GM12864 (cell line): ENCODE measurements around the gene GNB1.

Source experiments
- DNase-seq: peaks from one replicate; pipeline ENCODE4 v3.0.0-alpha.2; 2011; ENCODE audit warnings: low read depth
- H3K4me3 ChIP-seq: 2 replicates; pipeline ENCODE4 v1.5.1; 2011; ENCODE audit warnings: mild to moderate bottlenecking, low read depth, low read length, control low read depth
- TF ChIP-seq, protein P1 (sequence below): IDR thresholded peaks from 2 replicates; pipeline ENCODE4 v1.5.1; 2011; ENCODE audit warnings: low read depth, mild to moderate bottlenecking, moderate library complexity, low read length, control low read depth, inconsistent platforms; ENCODE audit errors: missing control alignments

Gene GNB1

DNA sequence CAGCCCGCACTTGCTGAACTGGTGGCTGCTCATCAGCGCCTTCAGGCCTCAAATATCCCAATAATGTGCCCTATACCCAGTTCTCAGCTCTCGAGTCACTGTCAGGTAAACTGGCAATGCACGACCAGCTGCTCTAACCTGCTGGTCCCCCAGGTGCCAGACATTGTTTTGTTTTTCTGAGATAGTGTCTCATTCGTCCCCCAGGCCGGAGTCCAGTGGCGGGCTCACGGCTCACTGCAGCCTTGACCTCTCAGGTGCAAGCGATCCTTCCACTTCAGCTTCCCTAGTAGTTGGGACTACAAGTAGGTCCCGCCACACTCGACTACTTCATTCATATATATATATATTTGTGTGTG lies 111.6 kb downstream of the GNB1 start:
- DNase-seq: no peak
- H3K4me3 ChIP-seq: peak overlapping the region; percentile 87
- TF ChIP-seq, protein P1, sequence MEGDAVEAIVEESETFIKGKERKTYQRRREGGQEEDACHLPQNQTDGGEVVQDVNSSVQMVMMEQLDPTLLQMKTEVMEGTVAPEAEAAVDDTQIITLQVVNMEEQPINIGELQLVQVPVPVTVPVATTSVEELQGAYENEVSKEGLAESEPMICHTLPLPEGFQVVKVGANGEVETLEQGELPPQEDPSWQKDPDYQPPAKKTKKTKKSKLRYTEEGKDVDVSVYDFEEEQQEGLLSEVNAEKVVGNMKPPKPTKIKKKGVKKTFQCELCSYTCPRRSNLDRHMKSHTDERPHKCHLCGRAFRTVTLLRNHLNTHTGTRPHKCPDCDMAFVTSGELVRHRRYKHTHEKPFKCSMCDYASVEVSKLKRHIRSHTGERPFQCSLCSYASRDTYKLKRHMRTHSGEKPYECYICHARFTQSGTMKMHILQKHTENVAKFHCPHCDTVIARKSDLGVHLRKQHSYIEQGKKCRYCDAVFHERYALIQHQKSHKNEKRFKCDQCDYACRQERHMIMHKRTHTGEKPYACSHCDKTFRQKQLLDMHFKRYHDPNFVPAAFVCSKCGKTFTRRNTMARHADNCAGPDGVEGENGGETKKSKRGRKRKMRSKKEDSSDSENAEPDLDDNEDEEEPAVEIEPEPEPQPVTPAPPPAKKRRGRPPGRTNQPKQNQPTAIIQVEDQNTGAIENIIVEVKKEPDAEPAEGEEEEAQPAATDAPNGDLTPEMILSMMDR: no peak

DNA sequence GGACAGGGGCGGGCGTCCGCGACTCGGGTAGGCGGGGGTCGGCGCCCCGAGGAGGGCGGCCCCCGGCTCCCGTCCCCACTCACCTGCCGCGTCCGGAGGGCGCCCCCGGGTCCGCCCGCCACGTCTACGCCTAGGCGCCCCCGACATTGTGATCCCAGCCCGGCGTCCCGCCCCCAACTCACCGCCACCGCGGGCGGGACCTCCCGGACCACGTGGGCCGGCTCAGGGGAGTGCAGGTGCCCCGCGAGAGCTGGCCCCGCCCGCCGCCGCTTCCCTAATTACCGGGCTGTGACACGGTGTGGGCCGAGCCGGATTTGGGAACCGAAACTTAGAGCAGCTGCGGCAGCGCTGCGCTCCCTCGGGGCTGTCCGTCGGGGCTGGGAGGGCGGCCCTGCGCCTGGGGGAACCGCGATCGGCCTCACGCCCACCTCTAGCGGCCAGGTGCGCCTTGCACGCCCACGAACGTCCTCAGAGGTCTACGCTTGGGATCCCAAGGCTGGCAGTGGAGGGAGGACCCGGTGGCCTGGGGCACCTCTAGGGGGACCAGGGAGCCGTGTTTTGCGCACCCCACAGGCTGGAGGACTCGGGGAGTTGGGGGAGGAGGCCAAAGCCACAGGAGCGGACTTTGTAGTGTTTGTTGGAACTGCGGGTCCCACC lies 112.1 kb downstream of the GNB1 start:
- TF ChIP-seq, protein P1: peak; percentile 44
- peak; percentile 91 for DNase-seq
- peak overlapping the region; percentile 87 for H3K4me3 ChIP-seq

DNA sequence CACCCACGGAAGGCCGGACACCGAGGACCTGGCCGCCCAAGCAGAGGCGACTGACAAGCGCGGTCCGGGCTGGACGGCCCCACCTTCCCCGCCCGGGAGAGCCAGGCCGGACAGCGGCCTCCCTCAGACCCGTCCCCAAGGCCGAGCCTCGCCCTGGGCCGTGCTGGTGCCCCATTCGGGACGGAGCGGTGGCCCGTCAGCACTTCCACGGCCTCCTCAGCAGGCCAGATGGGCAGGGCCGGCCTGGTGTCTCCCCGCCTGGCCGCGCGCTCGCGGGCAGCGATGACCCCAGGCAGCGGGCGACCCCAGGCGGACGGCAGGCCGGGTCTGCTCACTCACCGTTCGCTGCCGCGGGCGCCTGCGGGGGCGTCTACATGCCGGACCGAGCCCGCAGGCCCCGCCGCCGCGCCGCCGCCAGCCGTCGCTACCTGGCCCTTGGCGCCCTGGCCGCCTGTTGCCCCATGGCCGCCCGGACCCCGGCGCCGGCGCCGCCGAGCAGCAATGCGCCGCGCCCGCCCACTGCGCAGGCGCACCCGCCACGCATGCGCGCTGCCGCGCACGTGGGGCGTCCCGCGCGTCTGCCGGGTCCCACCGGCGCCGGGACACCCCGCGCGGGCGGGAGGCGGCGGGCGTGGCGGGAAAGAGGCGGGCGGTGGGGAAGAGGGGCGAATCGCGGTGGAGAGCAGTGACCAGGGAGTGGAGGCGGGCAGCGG lies 112.8 kb downstream of the GNB1 start, which contains the start of gene NADK:
Gene NADK (minus strand): TSS at position 521 of the 713 bp plus-strand sequence. CDS start 13,064 bp downstream, outside the sequence.
- DNase-seq: no peak
- TF ChIP-seq, protein P1: no peak
- peak within 1 kb of the TSS; percentile 87 for H3K4me3 ChIP-seq

DNA sequence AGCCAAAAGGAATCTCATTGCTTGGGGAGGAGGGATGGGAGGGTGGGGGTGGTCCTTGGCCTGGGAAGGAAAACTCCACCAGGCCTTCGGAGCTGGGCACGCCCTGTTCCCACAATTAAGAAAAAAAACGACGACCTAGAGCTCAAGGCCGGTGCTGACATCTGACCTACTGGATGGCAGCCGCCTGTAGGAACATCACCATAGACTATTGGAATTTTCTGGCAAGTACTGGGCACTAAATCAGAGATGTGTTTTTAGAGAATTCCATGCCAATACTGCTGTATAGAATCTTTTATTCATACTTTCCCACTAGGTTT lies 113.3 kb downstream of the GNB1 start:
- DNase-seq: no peak
- H3K4me3 ChIP-seq: peak overlapping the region; percentile 87
- TF ChIP-seq, protein P1: no peak

DNA sequence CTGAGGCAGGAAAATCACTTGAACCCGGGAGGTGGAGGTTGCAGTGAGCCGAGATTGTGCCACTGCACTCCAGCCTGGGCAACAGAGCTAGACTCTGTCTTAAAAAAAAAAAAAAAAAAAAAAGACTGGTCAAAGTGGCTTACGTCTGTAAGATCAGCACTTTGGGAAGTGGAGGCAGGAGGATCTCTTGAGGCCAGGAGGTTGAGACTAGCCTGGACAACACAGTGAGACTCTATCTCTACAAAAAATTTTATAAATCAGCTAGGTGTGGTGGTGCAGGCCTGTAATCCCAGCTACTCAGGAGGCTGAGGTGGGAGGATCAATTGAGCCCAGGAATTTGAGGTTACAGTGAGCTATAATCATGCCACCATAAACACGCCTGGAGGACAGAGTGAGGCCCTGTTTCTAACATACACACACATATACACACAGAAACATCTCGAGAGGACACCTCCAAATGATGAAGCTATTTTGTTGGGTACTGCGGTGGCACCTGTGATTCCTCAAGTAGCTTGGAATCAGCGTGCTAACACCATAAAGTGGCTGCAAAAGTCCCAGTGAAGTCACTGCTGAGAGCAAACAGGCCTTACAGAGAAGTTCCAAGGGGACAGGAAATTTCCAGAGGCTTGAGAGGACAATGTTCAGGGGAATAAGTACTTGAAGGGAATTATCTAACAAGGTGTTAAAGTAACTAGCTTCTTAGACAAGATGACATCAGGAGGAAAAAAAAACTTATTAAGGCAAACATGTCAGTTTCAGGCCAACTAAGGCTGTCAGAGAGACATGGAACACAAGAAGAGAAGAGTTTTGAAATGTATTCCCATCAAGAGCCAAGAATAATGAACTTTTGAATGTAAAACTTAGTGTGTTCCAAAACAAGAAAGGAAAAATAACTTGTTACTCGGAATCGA lies 114.0 kb downstream of the GNB1 start:
- no peak for DNase-seq
- TF ChIP-seq, protein P1: no peak
- H3K4me3 ChIP-seq: peak overlapping the region; percentile 87

DNA sequence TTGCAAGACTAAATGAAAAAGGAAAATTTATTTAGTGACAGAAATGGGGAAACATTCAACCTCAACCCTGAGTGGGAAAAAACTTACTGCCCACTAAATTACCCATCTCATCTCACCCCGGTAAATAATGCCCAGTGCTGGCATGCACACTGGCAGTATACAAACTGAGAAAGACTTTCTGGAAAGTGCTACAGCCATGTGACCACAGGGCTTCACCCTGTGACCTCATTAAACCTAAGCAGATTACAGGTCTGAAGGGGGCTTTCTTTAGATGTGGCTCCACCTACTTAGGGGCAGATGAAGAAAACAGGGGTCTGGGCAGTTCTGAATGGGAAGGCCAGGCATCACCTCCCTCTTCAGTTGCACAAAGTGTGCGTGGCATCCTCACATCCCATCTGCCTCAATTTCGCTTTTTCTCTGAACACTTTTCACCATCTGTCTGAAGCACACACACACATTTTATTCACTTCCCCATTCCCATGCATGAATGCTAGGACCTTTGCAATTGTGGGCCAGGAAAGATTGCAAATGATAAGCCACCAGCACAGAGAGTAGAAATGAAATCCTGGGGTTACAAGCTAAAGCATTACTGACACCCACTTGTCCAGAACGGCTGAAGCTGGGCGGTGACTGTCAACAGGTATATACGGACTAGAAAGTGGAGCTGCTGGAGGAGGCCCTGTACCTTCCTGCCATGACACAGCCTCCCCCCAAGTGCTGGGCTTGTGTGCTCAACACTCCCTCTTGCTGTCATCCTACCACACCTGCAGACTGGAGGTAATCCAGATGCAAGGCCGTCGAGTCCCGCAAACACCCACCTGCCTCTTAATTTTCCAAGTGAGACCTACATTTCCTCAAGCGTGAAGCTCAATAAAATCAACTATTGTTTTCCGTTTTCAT lies 115.3 kb downstream of the GNB1 start:
- TF ChIP-seq, protein P1: no peak
- no peak for DNase-seq
- peak overlapping the region; percentile 43 for H3K4me3 ChIP-seq
